Measurements from ENCODE around the gene NENF.
A peak's percentile ranks its signal among the peaks of the same experiment; 100 is the strongest.

Gene NENF

GRCh38 chr1:212431644-212432043 lies 1.1 kb upstream of the NENF start:
- DNase-seq (ENCODE audit: low spot score): no peak

GRCh38 chr1:212432272-212432660 lies 454 bp upstream of the NENF start:
- DNase-seq (ENCODE audit: low spot score): no peak

GRCh38 chr1:212433577-212434462 lies 1.1 kb downstream of the NENF start:
- DNase-seq (ENCODE audit: low spot score): no peak

GRCh38 chr1:212434992-212435391 lies 2.3 kb downstream of the NENF start:
- no peak for DNase-seq (ENCODE audit: low spot score)

- no peak for DNase-seq (ENCODE audit: low spot score)
Observed at GRCh38 chr1:212437179-212437798, 4.6 kb downstream of the NENF start.

GRCh38 chr1:212438831-212439237 lies 6.1 kb downstream of the NENF start:
- no peak for DNase-seq (ENCODE audit: low spot score)

GRCh38 chr1:212440419-212440818 lies 7.7 kb downstream of the NENF start:
- DNase-seq (ENCODE audit: low spot score): no peak

GRCh38 chr1:212442408-212442807 lies 9.7 kb downstream of the NENF start:
- no peak for DNase-seq (ENCODE audit: low spot score)

- DNase-seq (ENCODE audit: low spot score): no peak
Observed at GRCh38 chr1:212446333-212446732, 13.6 kb downstream of the NENF start.

- no peak for DNase-seq (ENCODE audit: low spot score)
Observed at GRCh38 chr1:212447478-212447877, 14.8 kb downstream of the NENF start.

GRCh38 chr1:212450331-212450881 lies 17.7 kb downstream of the NENF start:
- no peak for DNase-seq (ENCODE audit: low spot score)

- DNase-seq (ENCODE audit: low spot score): no peak
Observed at GRCh38 chr1:212451416-212452322, 18.9 kb downstream of the NENF start.

GRCh38 chr1:212452323-212453155 lies 19.8 kb downstream of the NENF start:
- DNase-seq (ENCODE audit: low spot score): peak; percentile 80

- DNase-seq (ENCODE audit: low spot score): no peak
Observed at GRCh38 chr1:212453156-212453857, 20.6 kb downstream of the NENF start.

GRCh38 chr1:212454741-212455140 lies 22.0 kb downstream of the NENF start:
- no peak for DNase-seq (ENCODE audit: low spot score)

- DNase-seq (ENCODE audit: low spot score): no peak
Observed at GRCh38 chr1:212455401-212455800, 22.7 kb downstream of the NENF start.

- DNase-seq (ENCODE audit: low spot score): peak; percentile 86
Observed at GRCh38 chr1:212455803-212456528, 23.2 kb downstream of the NENF start.

- DNase-seq (ENCODE audit: low spot score): no peak
Observed at GRCh38 chr1:212457740-212458338, 25.1 kb downstream of the NENF start.

GRCh38 chr1:212458817-212459216 lies 26.1 kb downstream of the NENF start:
- no peak for DNase-seq (ENCODE audit: low spot score)
